SH-SY5Y (cell line): ENCODE results near the gene HSF4.

Experiments
- GATA2 ChIP-seq: IDR thresholded peaks from 2 replicates; pipeline ENCODE4 v1.6.1; 2011; ENCODE audit warnings: mild to moderate bottlenecking, low read depth, low read length
- GATA3 ChIP-seq: IDR thresholded peaks from 2 replicates; pipeline ENCODE4 v1.6.1; 2011; ENCODE audit warnings: low read depth, mild to moderate bottlenecking, low read length, moderate library complexity

GRCh38 chr16:67191411-67191994, 27.0 kb downstream of the HSF4 start:
- TF ChIP-seq GATA2: no peak
- no peak for TF ChIP-seq GATA3
